ENCODE measurements around the gene APBB1IP.

DNA sequence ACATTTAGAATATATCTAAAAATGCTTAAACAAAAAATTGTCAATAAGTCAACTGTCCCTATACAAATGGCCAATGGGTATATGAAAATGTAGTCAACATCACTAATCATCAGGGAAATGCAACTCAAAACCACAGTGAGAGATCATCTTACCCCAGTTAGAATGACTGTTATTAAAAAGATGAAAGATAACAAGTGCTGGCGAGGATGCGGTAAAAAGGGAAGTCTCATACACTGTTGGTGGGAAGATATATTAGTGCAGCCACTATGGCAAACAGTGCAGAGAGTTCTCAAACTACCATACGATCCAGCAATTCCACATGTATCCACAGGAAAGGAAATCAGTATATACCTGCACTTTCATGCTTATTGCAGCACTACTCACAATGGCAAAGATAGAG is 48.6 kb upstream of the APBB1IP start:
- TF ChIP-seq POLR2A (IDR thresholded peaks at IDR 0.05), result no peak
- TF ChIP-seq, protein P1, sequence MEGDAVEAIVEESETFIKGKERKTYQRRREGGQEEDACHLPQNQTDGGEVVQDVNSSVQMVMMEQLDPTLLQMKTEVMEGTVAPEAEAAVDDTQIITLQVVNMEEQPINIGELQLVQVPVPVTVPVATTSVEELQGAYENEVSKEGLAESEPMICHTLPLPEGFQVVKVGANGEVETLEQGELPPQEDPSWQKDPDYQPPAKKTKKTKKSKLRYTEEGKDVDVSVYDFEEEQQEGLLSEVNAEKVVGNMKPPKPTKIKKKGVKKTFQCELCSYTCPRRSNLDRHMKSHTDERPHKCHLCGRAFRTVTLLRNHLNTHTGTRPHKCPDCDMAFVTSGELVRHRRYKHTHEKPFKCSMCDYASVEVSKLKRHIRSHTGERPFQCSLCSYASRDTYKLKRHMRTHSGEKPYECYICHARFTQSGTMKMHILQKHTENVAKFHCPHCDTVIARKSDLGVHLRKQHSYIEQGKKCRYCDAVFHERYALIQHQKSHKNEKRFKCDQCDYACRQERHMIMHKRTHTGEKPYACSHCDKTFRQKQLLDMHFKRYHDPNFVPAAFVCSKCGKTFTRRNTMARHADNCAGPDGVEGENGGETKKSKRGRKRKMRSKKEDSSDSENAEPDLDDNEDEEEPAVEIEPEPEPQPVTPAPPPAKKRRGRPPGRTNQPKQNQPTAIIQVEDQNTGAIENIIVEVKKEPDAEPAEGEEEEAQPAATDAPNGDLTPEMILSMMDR (IDR thresholded peaks at IDR 0.05), result no peak

Data from uterus (tissue), 2 donors.